Keratinocyte (primary cell): Measurements from ENCODE around the gene GATD1. TPM values are rescaled to one million over a fixed set of nuclear protein-coding genes. Genes with fewer than 3 reads are reported as not detected.

Experiments
- DNase-seq: peaks from one replicate; pipeline ENCODE4 v3.0.0-alpha.2; 2011; ENCODE audit warnings: low read depth, missing footprints, low spot score
- FAIRE-seq: peaks from 2 replicates; lab custom pipeline; 2011; peaks lifted over from hg19 to GRCh38; lab: Jason Lieb, UNC
- H2AFZ ChIP-seq: 2 replicates; pipeline ENCODE4 v1.6.0; 2012; ENCODE audit warnings: low read length, control low read depth, inconsistent platforms; ENCODE audit not compliant: control insufficient read depth
- H3K27ac ChIP-seq: 2 replicates; pipeline ENCODE4 v1.5.1; 2011; ENCODE audit warnings: low read length; ENCODE audit not compliant: control insufficient read depth, insufficient read depth
- H3K27me3 ChIP-seq: 3 replicates; pipeline ENCODE4 v1.6.0; 2011; ENCODE audit warnings: low read length; ENCODE audit not compliant: control insufficient read depth, insufficient read depth; ENCODE audit errors: extremely low read depth
- H3K36me3 ChIP-seq, 2 experiments: 2 replicates in 1 of 2; 3 replicates in 1 of 2; pipeline ENCODE4 v1.5.1; 2011; ENCODE audit warnings: low read length in 2 of 2, mild to moderate bottlenecking in 1 of 2; ENCODE audit not compliant: control insufficient read depth in 2 of 2, insufficient read depth in 2 of 2; ENCODE audit errors: extremely low read depth in 1 of 2
- H3K4me1 ChIP-seq: 3 replicates; pipeline ENCODE4 v1.5.1; 2011; ENCODE audit warnings: low read length; ENCODE audit not compliant: control insufficient read depth, insufficient read depth; ENCODE audit errors: extremely low read depth
- H3K4me2 ChIP-seq: 3 replicates; pipeline ENCODE4 v1.6.0; 2011; ENCODE audit warnings: low read depth, low read length; ENCODE audit not compliant: control insufficient read depth, insufficient read depth; ENCODE audit errors: extremely low read depth
- H3K4me3 ChIP-seq, 3 experiments: fragments of 200-600 bp in 1 of 3; sonication (generic) in 1 of 3; 2 replicates in 2 of 3; 3 replicates in 1 of 3; pipeline ENCODE4 v1.5.1; 2011 to 2016; ENCODE audit warnings: low read length in 3 of 3, mild to moderate bottlenecking in 3 of 3, control low read depth in 2 of 3, inconsistent platforms in 1 of 3, low read depth in 1 of 3, mixed read lengths in 1 of 3, mixed run types in 1 of 3, moderate library complexity in 1 of 3; ENCODE audit not compliant: control insufficient read depth in 2 of 3, insufficient read depth in 2 of 3; ENCODE audit errors: extremely low read depth in 1 of 3
- H3K79me2 ChIP-seq: 2 replicates; pipeline ENCODE4 v1.6.0; 2012; ENCODE audit warnings: low read length; ENCODE audit not compliant: control insufficient read depth, insufficient read depth
- H3K9ac ChIP-seq: 3 replicates; pipeline ENCODE4 v1.6.0; 2011; ENCODE audit warnings: low read length; ENCODE audit not compliant: control insufficient read depth, insufficient read depth; ENCODE audit errors: extremely low read depth
- H3K9me1 ChIP-seq: 3 replicates; pipeline ENCODE4 v1.6.0; 2011; ENCODE audit warnings: low read length; ENCODE audit not compliant: control insufficient read depth, insufficient read depth; ENCODE audit errors: extremely low read depth
- H3K9me3 ChIP-seq: 2 replicates; pipeline ENCODE4 v1.5.1; 2012; ENCODE audit warnings: low read depth, low read length; ENCODE audit not compliant: control insufficient read depth
- H4K20me1 ChIP-seq: 3 replicates; pipeline ENCODE4 v1.6.0; 2011; ENCODE audit warnings: low read length; ENCODE audit not compliant: control insufficient read depth, insufficient read depth; ENCODE audit errors: extremely low read depth
- CTCF ChIP-seq, 3 experiments: IDR thresholded peaks in 1 of 3; conservative IDR thresholded peaks in 1 of 3; optimal IDR thresholded peaks in 1 of 3; 2 replicates in 2 of 3; 3 replicates in 1 of 3; pipeline versions ENCODE3 to v1.5.1; 2011; ENCODE audit warnings: low read length in 3 of 3, mild to moderate bottlenecking in 3 of 3, moderate library complexity in 2 of 3, control low read depth in 1 of 3, inconsistent platforms in 1 of 3; ENCODE audit not compliant: insufficient read depth in 2 of 3; ENCODE audit errors: extremely low read depth in 1 of 3
- EZH2 ChIP-seq: IDR thresholded peaks from one replicate; pipeline ENCODE4 v1.6.1; 2012; ENCODE audit warnings: inconsistent platforms, mild to moderate bottlenecking, low read length, moderate library complexity
- dilution Hi-C: fragments of 300-500 bp; cut with MboI; formaldehyde crosslinking; loops from one replicate; pipeline ENCODE4 v1.7.0; 2020; ENCODE audit warnings: low sequenced_read_pairs; ENCODE audit not compliant: extremely low pct_ligation_motif_present
- polyA minus RNA-seq, 3 experiments: library from RNA; depleted of rRNA, polyadenylated mRNA; stranded (reverse); fragments of >200 nt; gene quantifications; 1 replicate in 1 of 3; 2 replicates in 1 of 3; 3 replicates in 1 of 3; pipeline ENCODE4 v1.2.3, GENCODE V29; 2011
- polyA plus RNA-seq, 5 experiments: library from polyadenylated mRNA; depleted of rRNA in 3 of 5; stranded (reverse) in 3 of 5; stranded (forward) in 1 of 5; unstranded in 1 of 5; fragments of >200 nt; gene quantifications; 1 replicate in 1 of 5; 2 replicates in 3 of 5; 3 replicates in 1 of 5; pipeline versions ENCODE4 v1.2.1 to v1.2.3, GENCODE V29; 2011 to 2012; ENCODE audit warnings: missing spikeins in 2 of 5, low read depth in 1 of 5, low replicate concordance in 1 of 5

GATD1 gene
- polyA plus RNA-seq (24.4 to 48.0 TPM (median 24.6 TPM) in 3 replicates), polyA minus RNA-seq (21.9 to 31.3 TPM (median 24.9 TPM) in 3 replicates)
- polyA plus RNA-seq (2011; ENCODE audit: low read depth) = 8.2 TPM
- 18.2 and 41.8 TPM in 2 replicates for polyA plus RNA-seq (2011; cell fraction: cytosol; rRNA removed)
- polyA plus RNA-seq (2011; cell fraction: nucleus; rRNA removed) = 116 and 155 TPM in 2 replicates
- 27.6 and 43.5 TPM in 2 replicates for polyA plus RNA-seq (2012; ENCODE audit: low replicate concordance)
- polyA minus RNA-seq (2011; cell fraction: cytosol; rRNA and poly(A)+ RNA removed) = 37.8 TPM
- 34.8 and 49.2 TPM in 2 replicates for polyA minus RNA-seq (2011; cell fraction: nucleus; rRNA and poly(A)+ RNA removed)

GRCh38 chr11:777288-778255 is at the start of gene GATD1:
Gene GATD1 (minus strand): TSS chr11:777487. CDS start chr11:777462, 25 bp downstream.
- peaks cover 11% of the 10 kb centered on the region for H4K20me1 ChIP-seq
- no peak for FAIRE-seq
- dilution Hi-C loops = no loop called here

GRCh38 chr11:826836-827145 is 49.5 kb upstream of the GATD1 start:
- H3K9me3 ChIP-seq = no peaks in the 10 kb centered on the region
- H4K20me1 ChIP-seq = no peaks in the 10 kb centered on the region
- dilution Hi-C loops = no loop called here
- H3K36me3 ChIP-seq = peaks cover 0 to 8% of the 10 kb centered on the region in 2 experiments
- peak overlapping the region in 2 of 3 experiments; percentile 29 to 34 for H3K4me3 ChIP-seq
- no peak for DNase-seq
- no peaks in the 10 kb centered on the region for H3K79me2 ChIP-seq
- H3K27ac ChIP-seq = no peak overlapping the region
- H3K27me3 ChIP-seq = peaks cover 50% of the 10 kb centered on the region
- H3K9ac ChIP-seq = no peak overlapping the region
- peak overlapping the region; percentile 60 for H3K4me2 ChIP-seq
- no peak for FAIRE-seq
- H2AFZ ChIP-seq = no peak overlapping the region
- peaks cover 27% of the 10 kb centered on the region for H3K4me1 ChIP-seq
- TF ChIP-seq CTCF (optimal IDR thresholded peaks at IDR 0.05 in 1 of 3, IDR thresholded peaks at IDR 0.05 in 1 of 3, conservative IDR thresholded peaks at IDR 0.05 in 1 of 3; ENCODE audit: extremely low read depth in 1 of 3, insufficient read depth in 2 of 3, low read length in 3 of 3) (no peak), EZH2 (no peak)
- no peaks in the 10 kb centered on the region for H3K9me1 ChIP-seq

More at GRCh38 chr11:777288-778255, at the start of gene GATD1:
- H3K79me2 ChIP-seq = peaks cover 63% of the 10 kb centered on the region
- no peak for TF ChIP-seq EZH2
- TF ChIP-seq CTCF (optimal IDR thresholded peaks at IDR 0.05 in 1 of 3, IDR thresholded peaks at IDR 0.05 in 1 of 3, conservative IDR thresholded peaks at IDR 0.05 in 1 of 3; ENCODE audit: extremely low read depth in 1 of 3, insufficient read depth in 2 of 3, low read length in 3 of 3) = no peak
- H3K27ac ChIP-seq = peak within 1 kb of the TSS; percentile 77
- peaks cover 15 to 23% of the 10 kb centered on the region in 2 experiments for H3K36me3 ChIP-seq
- peaks cover 19% of the 10 kb centered on the region for H3K4me1 ChIP-seq
- peak within 1 kb of the TSS; percentile 42 for H2AFZ ChIP-seq
- peak within 1 kb of the TSS; percentile 79 to 91 (median 85) for H3K4me3 ChIP-seq
- H3K9me1 ChIP-seq = peaks cover 12% of the 10 kb centered on the region
- H3K27me3 ChIP-seq = no peaks in the 10 kb centered on the region
- peak within 1 kb of the TSS; percentile 91 for H3K4me2 ChIP-seq
- no peaks in the 10 kb centered on the region for H3K9me3 ChIP-seq
- peak within 1 kb of the TSS; percentile 92 for H3K9ac ChIP-seq
- DNase-seq = no peak
